SK-N-SH treated with all-trans-retinoic acid at 6 μM for 48 hours (cell line): ENCODE measurements around the gene POU6F2.

Experiments
- ATAC-seq: fragments of 200-7000 bp; cut with Tn5 transposase; 3 replicates; pipeline ENCODE4 v1.9.1; 2020; ENCODE audit warnings: mild to moderate bottlenecking, moderate library complexity
- ARNTL ChIP-seq: fragments of 450-650 bp; formaldehyde crosslinking; IDR thresholded peaks from 2 replicates; pipeline ENCODE4 v1.5.0; 2020; ENCODE audit warnings: low read depth, mild to moderate bottlenecking, moderate library complexity, borderline replicate concordance
- BACH2 ChIP-seq: fragments of 250-450 bp; sonication (Bioruptor Pico); IDR thresholded peaks from 2 replicates; pipeline ENCODE4 v1.9.0; 2021; ENCODE audit warnings: mild to moderate bottlenecking, borderline replicate concordance
- CSDC2 ChIP-seq: fragments of 250-450 bp; sonication (Bioruptor Pico); IDR thresholded peaks from 2 replicates; pipeline ENCODE4 v1.5.0; 2020; ENCODE audit warnings: mild to moderate bottlenecking, moderate library complexity
- CSRNP3 ChIP-seq: fragments of 250-450 bp; sonication (Bioruptor Pico); IDR thresholded peaks from 2 replicates; pipeline ENCODE4 v1.5.1; 2021; ENCODE audit warnings: mild to moderate bottlenecking, moderate library complexity
- ESRRG ChIP-seq: fragments of 250-450 bp; sonication (Bioruptor Pico); IDR thresholded peaks from 2 replicates; pipeline ENCODE4 v1.6.1; 2021; ENCODE audit warnings: mild to moderate bottlenecking
- GLIS3 ChIP-seq: fragments of 250-450 bp; sonication (Bioruptor Pico); IDR thresholded peaks from 2 replicates; pipeline ENCODE4 v1.5.0; 2020; ENCODE audit warnings: mild to moderate bottlenecking, moderate library complexity
- OSR1 ChIP-seq: fragments of 250-450 bp; sonication (Bioruptor Pico); IDR thresholded peaks from 2 replicates; pipeline ENCODE4 v1.8.0; 2022; ENCODE audit warnings: moderate library complexity, mild to moderate bottlenecking, inconsistent platforms
- PATZ1 ChIP-seq: fragments of 250-450 bp; sonication (Bioruptor Pico); IDR thresholded peaks from 2 replicates; pipeline ENCODE4 v1.8.0; 2020; ENCODE audit warnings: mild to moderate bottlenecking, moderate library complexity, borderline replicate concordance
- POU6F1 ChIP-seq: fragments of 250-450 bp; sonication (Bioruptor Pico); IDR thresholded peaks from 2 replicates; pipeline ENCODE4 v1.8.0; 2021; ENCODE audit warnings: low read depth, mild to moderate bottlenecking, moderate library complexity, borderline replicate concordance
- PPARA ChIP-seq: fragments of 250-450 bp; sonication (Bioruptor Pico); IDR thresholded peaks from 2 replicates; pipeline ENCODE4 v1.5.0; 2020; ENCODE audit warnings: mild to moderate bottlenecking, borderline replicate concordance
- RARB ChIP-seq: fragments of 250-450 bp; sonication (Bioruptor Pico); IDR thresholded peaks from 2 replicates; pipeline ENCODE4 v1.8.0; 2021; ENCODE audit warnings: mild to moderate bottlenecking, moderate library complexity
- SNAI2 ChIP-seq: fragments of 250-450 bp; sonication (Bioruptor Pico); IDR thresholded peaks from 2 replicates; pipeline ENCODE4 v1.5.0; 2020; ENCODE audit warnings: mild to moderate bottlenecking, moderate library complexity
- TCF4 ChIP-seq: fragments of 250-450 bp; sonication (Bioruptor Pico); IDR thresholded peaks from 2 replicates; pipeline ENCODE4 v1.8.0; 2021; ENCODE audit warnings: mild to moderate bottlenecking, moderate library complexity, borderline replicate concordance
- TOX ChIP-seq: fragments of 250-450 bp; sonication (Bioruptor Pico); IDR thresholded peaks from 2 replicates; pipeline ENCODE4 v1.8.0; 2021; ENCODE audit warnings: mild to moderate bottlenecking, moderate library complexity, borderline replicate concordance
- TSHZ2 ChIP-seq: fragments of 250-450 bp; sonication (Bioruptor Pico); IDR thresholded peaks from 2 replicates; pipeline ENCODE4 v1.5.0; 2020; ENCODE audit warnings: mild to moderate bottlenecking, moderate library complexity
- ZC3H10 ChIP-seq: fragments of 250-450 bp; sonication (Bioruptor Pico); IDR thresholded peaks from 2 replicates; pipeline ENCODE4 v1.5.1; 2021; ENCODE audit warnings: mild to moderate bottlenecking, moderate library complexity
- ZFP3 ChIP-seq: fragments of 250-450 bp; sonication (Bioruptor Pico); IDR thresholded peaks from 2 replicates; pipeline ENCODE4 v1.5.0; 2020; ENCODE audit warnings: mild to moderate bottlenecking, moderate library complexity
- ZFP30 ChIP-seq: fragments of 450-650 bp; formaldehyde crosslinking; IDR thresholded peaks from 2 replicates; pipeline ENCODE4 v1.5.0; 2022; ENCODE audit warnings: mild to moderate bottlenecking, moderate library complexity
- ZNF565 ChIP-seq: fragments of 450-650 bp; formaldehyde crosslinking; conservative IDR thresholded peaks from 2 replicates; pipeline ENCODE4 v1.5.0; 2020; ENCODE audit warnings: low read depth, mild to moderate bottlenecking, moderate library complexity
- ZNF70 ChIP-seq: fragments of 450-650 bp; formaldehyde crosslinking; IDR thresholded peaks from 2 replicates; pipeline ENCODE4 v1.5.0; 2020; ENCODE audit warnings: mild to moderate bottlenecking, moderate library complexity
- ZNF8 ChIP-seq: fragments of 450-650 bp; formaldehyde crosslinking; IDR thresholded peaks from 2 replicates; pipeline ENCODE4 v1.5.0; 2020; ENCODE audit warnings: mild to moderate bottlenecking, moderate library complexity

The POU6F2 gene

GRCh38 chr7:39158367-39158766, 180.7 kb downstream of the POU6F2 start:
- no peak for ATAC-seq
- TF ChIP-seq PPARA (no peak), ZC3H10 (no peak), GLIS3 (CRISPR knock-in tag) (no peak), ZNF565 (CRISPR knock-in tag) (no peak), OSR1 (no peak), SNAI2 (CRISPR knock-in tag) (no peak), ARNTL (CRISPR knock-in tag) (no peak), RARB (CRISPR knock-in tag) (no peak), ZFP30 (no peak), ZNF70 (CRISPR knock-in tag) (no peak), TSHZ2 (CRISPR knock-in tag) (no peak), ZNF8 (CRISPR knock-in tag) (no peak), CSRNP3 (CRISPR knock-in tag) (no peak), POU6F1 (no peak), ESRRG (no peak), TCF4 (no peak), TOX (CRISPR knock-in tag) (no peak), ZFP3 (no peak), BACH2 (no peak)
- TF ChIP-seq, all 23 proteins: peak for 0

GRCh38 chr7:39161903-39162302, 184.2 kb downstream of the POU6F2 start:
- no peak for ATAC-seq
- TF ChIP-seq RARB (CRISPR knock-in tag) (no peak), PATZ1 (CRISPR knock-in tag) (no peak), TOX (CRISPR knock-in tag) (no peak), ZNF8 (CRISPR knock-in tag) (no peak), ZNF70 (CRISPR knock-in tag) (no peak), SNAI2 (CRISPR knock-in tag) (no peak), ESRRG (no peak), ARNTL (CRISPR knock-in tag) (no peak), ZC3H10 (no peak), ZFP30 (no peak), TCF4 (no peak), CSRNP3 (CRISPR knock-in tag) (no peak), OSR1 (no peak), PPARA (no peak), CSDC2 (CRISPR knock-in tag) (no peak), ZNF565 (CRISPR knock-in tag) (no peak), TSHZ2 (CRISPR knock-in tag) (no peak), BACH2 (no peak), ZFP3 (no peak)
